Parathyroid adenoma (tissue), 2 donors: Measurements from ENCODE around the gene SLC8A3.

Experiments
- H2AFZ ChIP-seq: fragments of 300-600 bp; sonication (generic); one replicate; pipeline ENCODE4 v1.7.0; 2017; ENCODE audit warnings: antibody characterized with exemption, mild to moderate bottlenecking
- H3K27ac ChIP-seq: fragments of 300-600 bp; sonication (generic); one replicate; pipeline ENCODE4 v1.7.0; 2017
- H3K27me3 ChIP-seq: fragments of 300-600 bp; sonication (generic); one replicate; pipeline ENCODE4 v1.7.0; 2017; ENCODE audit warnings: low read length; ENCODE audit not compliant: control insufficient read depth, insufficient read depth
- H3K36me3 ChIP-seq: fragments of 300-600 bp; sonication (generic); one replicate; pipeline ENCODE4 v1.7.0; 2017; ENCODE audit warnings: low read length; ENCODE audit not compliant: control insufficient read depth, insufficient read depth
- H3K4me1 ChIP-seq: fragments of 300-600 bp; sonication (generic); one replicate; pipeline ENCODE4 v1.7.0; 2017; ENCODE audit warnings: control low read depth
- H3K4me2 ChIP-seq: fragments of 300-600 bp; sonication (generic); one replicate; pipeline ENCODE4 v1.7.0; 2017; ENCODE audit warnings: low read length
- H3K4me3 ChIP-seq: fragments of 300-600 bp; sonication (generic); one replicate; pipeline ENCODE4 v1.7.0; 2017; ENCODE audit warnings: low read depth, low read length
- H3K79me2 ChIP-seq: fragments of 300-600 bp; sonication (generic); one replicate; pipeline ENCODE4 v1.7.0; 2017; ENCODE audit warnings: control low read depth
- H3K9ac ChIP-seq: fragments of 300-600 bp; sonication (generic); one replicate; pipeline ENCODE4 v1.7.0; 2017; ENCODE audit warnings: mild to moderate bottlenecking
- H3K9me3 ChIP-seq: fragments of 300-600 bp; sonication (generic); one replicate; pipeline ENCODE4 v1.7.0; 2017; ENCODE audit warnings: low read length; ENCODE audit not compliant: control insufficient read depth
- CTCF ChIP-seq: fragments of 300-600 bp; sonication (generic); IDR thresholded peaks from one replicate; pipeline ENCODE4 v1.7.0; 2017; ENCODE audit warnings: antibody characterized with exemption, mild to moderate bottlenecking
- donor health status: primary hyperparathyroidism.

Gene SLC8A3

GRCh38 chr14:70011708-70012107, 177.0 kb downstream of the SLC8A3 start:
- no peaks in the 10 kb centered on the region for H3K9me3 ChIP-seq
- no peaks in the 10 kb centered on the region for H3K79me2 ChIP-seq
- H3K4me3 ChIP-seq: no peak overlapping the region
- H2AFZ ChIP-seq: no peak overlapping the region
- H3K4me1 ChIP-seq: no peaks in the 10 kb centered on the region
- no peaks in the 10 kb centered on the region for H3K36me3 ChIP-seq
- H3K27ac ChIP-seq: no peak overlapping the region
- TF ChIP-seq CTCF: no peak
- H3K9ac ChIP-seq: no peak overlapping the region
- no peak overlapping the region for H3K4me2 ChIP-seq
- no peaks in the 10 kb centered on the region for H3K27me3 ChIP-seq

GRCh38 chr14:70011098-70011497, 177.7 kb downstream of the SLC8A3 start:
- Histone ChIP-seq H3K36me3 (no peaks in the 10 kb centered on the region), H2AFZ (no peak overlapping the region), H3K79me2 (no peaks in the 10 kb centered on the region), H3K9me3 (no peaks in the 10 kb centered on the region), H3K9ac (no peak overlapping the region), H3K27me3 (no peaks in the 10 kb centered on the region), H3K4me2 (no peak overlapping the region), H3K4me1 (no peaks in the 10 kb centered on the region), H3K4me3 (no peak overlapping the region), H3K27ac (no peak overlapping the region)
- TF ChIP-seq CTCF: no peak

- Histone ChIP-seq H3K9me3 (no peaks in the 10 kb centered on the region), H3K4me2 (no peak overlapping the region), H3K27ac (no peak overlapping the region), H3K4me1 (no peaks in the 10 kb centered on the region), H3K27me3 (no peaks in the 10 kb centered on the region), H3K4me3 (no peak overlapping the region), H3K9ac (no peak overlapping the region), H2AFZ (no peak overlapping the region), H3K79me2 (no peaks in the 10 kb centered on the region), H3K36me3 (no peaks in the 10 kb centered on the region)
- TF ChIP-seq CTCF: no peak
Measured at GRCh38 chr14:70009961-70010360, 178.8 kb downstream of the SLC8A3 start.

- H3K4me1 ChIP-seq: no peaks in the 10 kb centered on the region
- no peak overlapping the region for H2AFZ ChIP-seq
- no peaks in the 10 kb centered on the region for H3K36me3 ChIP-seq
- H3K27ac ChIP-seq: no peak overlapping the region
- no peak overlapping the region for H3K4me3 ChIP-seq
- no peak overlapping the region for H3K4me2 ChIP-seq
- H3K9ac ChIP-seq: no peak overlapping the region
- no peaks in the 10 kb centered on the region for H3K79me2 ChIP-seq
- TF ChIP-seq CTCF: no peak
- no peaks in the 10 kb centered on the region for H3K9me3 ChIP-seq
- H3K27me3 ChIP-seq: no peaks in the 10 kb centered on the region
Measured at GRCh38 chr14:70008284-70009262, 180.2 kb downstream of the SLC8A3 start.

GRCh38 chr14:70006699-70007098, 182.1 kb downstream of the SLC8A3 start:
- H3K4me2 ChIP-seq: no peak overlapping the region
- no peaks in the 10 kb centered on the region for H3K36me3 ChIP-seq
- no peaks in the 10 kb centered on the region for H3K27me3 ChIP-seq
- H2AFZ ChIP-seq: no peak overlapping the region
- no peak for TF ChIP-seq CTCF
- no peak overlapping the region for H3K9ac ChIP-seq
- H3K4me3 ChIP-seq: no peak overlapping the region
- H3K27ac ChIP-seq: no peak overlapping the region
- H3K4me1 ChIP-seq: no peaks in the 10 kb centered on the region
- H3K9me3 ChIP-seq: no peaks in the 10 kb centered on the region
- H3K79me2 ChIP-seq: no peaks in the 10 kb centered on the region
